MV-4-11 (cell line): ENCODE measurements around the gene KRTAP3-2.
"Not testable (repeated sequence)": the region's sequence is repeated elsewhere in the genome, so short reads cannot be mapped to it uniquely, and the experiment has no call there.

ENCODE experiments used
- DNase-seq: peaks from one replicate; lab custom pipeline; 2025; lab: John Stamatoyannopoulos, UW

KRTAP3-2 gene

DNA sequence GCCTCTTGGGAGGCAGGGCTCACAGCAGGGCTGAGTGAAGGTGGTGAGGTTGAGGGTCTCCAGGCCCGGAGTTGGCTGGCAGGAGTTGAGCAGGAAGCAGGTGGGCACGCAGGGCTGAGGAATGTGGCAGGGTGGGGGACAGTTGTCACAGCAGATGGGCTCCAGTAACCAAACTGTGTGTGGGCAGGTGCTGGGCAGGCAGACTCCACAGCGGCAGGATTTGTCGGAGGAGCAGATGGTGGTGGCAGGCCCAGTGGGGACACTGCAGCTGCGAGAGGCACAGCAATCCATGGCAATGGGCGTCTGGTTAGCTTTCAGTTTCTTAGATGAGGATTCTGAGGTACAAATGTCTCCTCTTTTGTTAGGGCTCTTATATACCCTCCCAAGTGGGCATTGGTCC, at the start of gene KRTAP3-2:
KRTAP3-2 (minus strand) TSS at position 344 of the 400 bp plus-strand sequence; CDS start at position 291, 53 bp downstream.
- not testable (repeated sequence) for DNase-seq

- peak; percentile 39 for DNase-seq
Observed at GRCh38 chr17:41049110-41049509, 49.4 kb upstream of the KRTAP3-2 start.

DNA sequence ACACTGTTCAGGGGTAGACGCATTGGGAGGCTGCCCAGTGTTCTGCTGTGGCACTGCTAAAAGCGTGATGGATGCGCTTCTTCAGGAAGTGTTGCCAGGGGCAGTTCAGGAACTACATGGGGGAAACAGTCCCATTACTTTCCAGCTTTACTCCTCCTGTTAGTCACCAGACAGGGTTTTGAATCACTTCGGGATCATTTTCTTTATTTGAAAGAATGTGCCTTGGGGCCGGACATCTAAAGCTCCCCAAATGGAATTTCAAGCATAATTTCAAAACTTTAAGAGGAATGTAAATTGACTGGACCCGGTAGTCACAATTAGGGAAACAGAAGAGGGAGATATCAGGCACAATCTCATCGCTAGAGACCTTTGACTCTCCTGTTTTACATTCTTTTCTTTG, 48.7 kb upstream of the KRTAP3-2 start:
- DNase-seq, result no peak

DNA sequence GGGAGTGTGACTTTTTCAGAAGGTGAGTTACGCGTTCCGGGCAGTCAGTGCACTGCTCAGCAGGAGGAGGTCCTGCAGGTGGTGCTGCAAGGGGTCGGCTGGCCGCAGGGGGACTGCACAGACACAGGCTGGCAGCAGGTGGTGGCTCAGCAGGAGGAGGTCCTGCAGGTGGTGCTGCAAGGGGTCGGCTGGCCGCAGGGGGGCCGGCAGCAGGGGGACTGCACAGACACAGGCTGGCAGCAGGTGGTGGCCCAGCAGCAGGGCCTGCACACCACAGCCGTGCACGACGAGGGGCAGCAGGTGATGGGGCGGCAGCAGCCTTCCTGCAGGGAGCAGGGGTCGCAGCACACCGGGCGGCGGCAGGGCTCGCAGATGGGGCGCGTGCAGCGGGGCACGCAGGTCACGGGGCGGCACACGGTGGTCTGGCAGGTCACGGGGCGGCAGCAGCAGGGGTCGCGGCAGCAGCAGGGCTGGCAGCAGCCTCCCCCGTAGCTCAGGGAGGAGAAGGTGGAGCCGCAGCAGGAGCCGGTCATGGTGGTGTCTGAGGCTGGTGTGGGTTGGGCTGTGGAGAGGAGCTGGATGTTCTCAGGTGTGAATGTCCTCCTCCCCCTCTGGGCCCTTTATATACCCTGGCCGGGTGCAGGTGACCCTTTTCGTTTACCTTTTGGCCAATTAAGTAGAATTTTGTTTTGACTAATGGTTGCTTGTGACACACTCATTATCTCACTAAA, 47.2 kb upstream of the KRTAP3-2 start, which contains the start of gene KRTAP2-1:
KRTAP2-1 (minus strand) TSS at position 582 of the 731 bp plus-strand sequence; CDS start at position 533, 49 bp downstream.
- DNase-seq, result not testable (repeated sequence)

DNA sequence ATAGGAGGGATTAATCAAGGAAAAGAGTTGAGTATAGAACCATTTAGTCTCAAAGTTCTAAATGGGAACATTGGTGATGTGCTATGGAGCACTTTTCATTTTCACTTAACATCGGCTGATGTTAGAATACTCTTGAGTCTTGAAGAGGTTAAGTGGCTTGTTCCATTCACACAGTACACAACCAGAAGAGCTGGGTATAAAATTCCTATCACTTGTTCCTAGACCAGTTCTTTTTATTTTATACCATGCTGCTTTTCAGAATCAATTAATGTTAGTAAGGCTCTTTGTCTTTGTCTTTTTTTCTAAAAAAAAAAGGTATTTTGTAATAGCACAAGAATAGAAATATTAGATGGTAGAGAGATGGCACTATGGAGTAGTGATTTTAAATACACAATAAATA, 43.2 kb upstream of the KRTAP3-2 start:
- no peak for DNase-seq

DNA sequence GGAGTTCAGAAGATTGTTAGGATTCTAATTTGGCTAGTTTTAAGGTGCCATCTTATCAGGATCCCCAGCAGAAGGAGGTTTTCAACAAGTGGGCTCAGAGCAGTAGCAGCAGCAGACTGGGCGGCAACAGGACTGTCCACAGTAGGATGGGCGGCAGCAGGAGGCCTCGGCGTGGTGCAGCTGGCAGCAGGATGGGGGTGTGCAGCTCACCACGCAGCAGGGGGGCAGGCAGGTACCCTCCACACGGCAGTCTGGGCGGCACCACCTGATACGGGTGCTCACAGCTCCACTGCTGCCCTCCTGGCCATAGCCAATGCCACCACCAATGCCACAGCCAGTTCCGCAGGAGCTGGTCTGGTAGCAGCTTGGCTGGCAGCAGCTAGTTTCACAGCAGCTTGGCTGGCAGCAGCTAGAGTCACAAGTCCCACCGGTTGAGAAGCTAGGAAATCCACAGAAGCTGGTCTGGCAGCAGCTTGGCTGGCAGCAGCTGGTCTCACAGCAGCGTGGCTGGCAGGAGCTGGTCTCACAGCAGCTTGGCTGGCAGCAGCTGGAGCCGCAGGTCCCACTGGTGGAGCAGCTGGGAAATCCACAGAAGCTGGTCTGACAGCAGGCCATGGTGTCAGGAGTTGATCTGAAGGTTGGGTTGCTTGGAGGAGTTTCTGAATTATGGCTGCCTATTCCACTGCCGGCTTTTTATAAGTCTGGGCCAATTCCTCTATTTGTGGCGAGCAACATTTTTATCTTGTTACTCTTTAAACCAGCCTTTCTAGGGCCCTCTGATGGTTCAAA, 41.3 kb upstream of the KRTAP3-2 start, which contains the start of gene KRTAP1-1:
KRTAP1-1 (minus strand) TSS at position 668 of the 789 bp plus-strand sequence; CDS start at position 615, 53 bp downstream.
- DNase-seq, result not testable (repeated sequence)

GRCh38 chr17:41037853-41038350, 38.2 kb upstream of the KRTAP3-2 start:
- DNase-seq, result no peak

GRCh38 chr17:41034346-41034935, 34.7 kb upstream of the KRTAP3-2 start, which contains the start of gene KRTAP1-3:
TSS of gene KRTAP1-3 (minus strand) at chr17:41034874. CDS start at chr17:41034821, 53 bp downstream.
- DNase-seq, result not testable (repeated sequence)

DNA sequence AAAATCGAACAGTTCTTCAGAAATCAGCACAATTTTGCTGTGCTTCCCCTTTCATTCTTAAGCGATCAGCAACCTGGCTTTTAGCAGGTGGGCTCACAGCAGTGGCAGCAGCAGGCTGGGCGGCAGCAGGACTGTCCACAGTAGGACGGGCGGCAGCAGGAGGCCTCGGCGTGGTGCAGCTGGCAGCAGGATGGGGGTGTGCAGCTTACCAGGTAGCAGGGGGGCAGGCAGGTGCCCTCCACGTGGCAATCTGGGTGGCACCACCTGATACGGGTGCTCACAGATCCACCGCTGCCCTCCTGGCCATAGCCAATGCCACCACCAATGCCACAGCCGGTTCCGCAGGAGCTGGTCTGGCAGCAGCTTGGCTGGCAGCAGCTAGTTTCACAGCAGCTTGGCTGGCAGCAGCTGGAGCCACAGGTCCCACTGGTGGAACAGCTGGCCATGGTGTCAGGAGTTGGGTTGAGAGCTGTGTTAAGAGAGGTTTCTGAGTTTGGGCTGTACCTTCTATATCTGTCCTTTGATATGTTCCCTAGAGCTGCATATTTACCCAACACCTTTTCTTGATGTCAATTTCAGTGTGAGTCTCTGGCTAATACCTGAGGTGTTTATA, 30.0 kb upstream of the KRTAP3-2 start, which contains the start of gene KRTAP1-4:
KRTAP1-4 (minus strand) TSS at position 563 of the 613 bp plus-strand sequence; CDS start at position 446, 117 bp downstream.
- DNase-seq, result no peak

DNA sequence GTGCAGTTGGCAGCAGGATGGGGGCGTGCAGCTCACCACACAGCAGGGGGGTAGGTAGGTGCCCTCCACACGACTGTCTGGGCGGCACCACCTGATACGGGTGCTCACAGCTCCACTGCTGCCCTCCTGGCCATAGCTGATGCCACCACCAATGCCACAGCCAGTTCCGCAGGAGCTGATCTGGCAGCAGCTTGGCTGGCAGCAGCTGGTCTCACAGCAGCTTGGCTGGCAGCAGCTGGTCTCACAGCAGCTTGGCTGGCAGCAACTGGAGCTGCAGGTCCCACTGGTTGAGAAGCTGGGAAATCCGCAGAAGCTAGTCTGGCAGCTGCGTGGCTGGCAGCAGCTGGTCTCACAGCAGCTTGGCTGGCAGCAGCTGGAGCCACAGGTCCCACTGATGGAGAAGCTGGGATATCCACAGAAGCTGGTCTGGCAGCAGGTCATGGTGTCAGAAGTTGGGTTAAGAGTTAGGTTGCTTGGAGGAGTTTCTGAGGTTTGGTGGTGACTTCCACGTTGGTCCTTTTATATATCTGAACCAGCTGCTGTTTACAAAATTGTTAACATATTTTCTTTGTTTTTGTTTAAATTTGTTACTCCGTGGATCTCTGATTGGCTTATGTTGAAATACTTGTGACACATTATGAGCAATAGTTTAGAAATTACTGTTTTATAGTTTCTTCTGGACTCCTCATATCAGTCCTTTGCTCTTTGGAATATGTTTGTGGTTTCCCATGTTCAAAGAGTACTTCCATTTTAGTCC, 27.2 kb upstream of the KRTAP3-2 start, which contains the start of gene KRTAP1-5:
KRTAP1-5 (minus strand) TSS at position 494 of the 757 bp plus-strand sequence; CDS start at position 441, 53 bp downstream.
- no peak for DNase-seq

DNA sequence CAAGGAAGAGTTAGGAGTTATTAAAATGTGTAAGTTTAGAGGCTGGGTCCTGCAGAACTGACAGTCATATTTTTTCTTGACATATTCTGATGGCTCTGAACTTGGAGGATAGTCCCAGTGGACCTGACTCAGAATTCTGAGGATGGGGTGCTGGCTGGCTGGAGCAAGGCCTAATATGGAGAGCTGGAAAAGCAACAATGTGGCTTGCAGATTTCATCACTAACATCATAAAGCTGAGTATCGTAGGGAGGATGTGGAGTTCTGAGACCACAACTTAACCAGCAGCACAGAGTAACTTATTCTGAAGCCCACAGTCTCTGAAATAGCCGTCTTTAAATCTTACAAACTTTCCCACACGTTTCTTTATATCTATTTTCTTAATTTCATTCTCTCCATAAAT, 25.0 kb upstream of the KRTAP3-2 start:
- DNase-seq, result peak; percentile 17

DNA sequence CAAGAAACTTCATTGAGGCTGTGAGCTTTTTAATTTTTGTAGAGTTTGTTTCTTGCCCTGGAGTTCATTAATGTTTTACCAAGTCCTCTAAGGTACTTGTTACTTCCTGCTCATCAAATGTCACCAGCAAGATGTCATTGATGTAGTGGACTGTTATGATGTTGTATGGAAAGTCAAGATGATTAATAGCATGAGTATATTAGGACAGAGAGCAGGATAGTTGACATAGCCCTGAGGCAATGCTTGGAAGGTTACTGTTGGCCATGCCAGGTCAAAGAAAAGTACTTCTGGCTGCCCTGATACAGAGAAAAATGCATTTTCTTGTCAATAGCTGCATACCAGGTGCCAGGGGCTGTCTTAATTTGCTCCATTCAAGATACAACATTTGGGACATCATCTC, 20.6 kb upstream of the KRTAP3-2 start:
- DNase-seq, result no peak

DNA sequence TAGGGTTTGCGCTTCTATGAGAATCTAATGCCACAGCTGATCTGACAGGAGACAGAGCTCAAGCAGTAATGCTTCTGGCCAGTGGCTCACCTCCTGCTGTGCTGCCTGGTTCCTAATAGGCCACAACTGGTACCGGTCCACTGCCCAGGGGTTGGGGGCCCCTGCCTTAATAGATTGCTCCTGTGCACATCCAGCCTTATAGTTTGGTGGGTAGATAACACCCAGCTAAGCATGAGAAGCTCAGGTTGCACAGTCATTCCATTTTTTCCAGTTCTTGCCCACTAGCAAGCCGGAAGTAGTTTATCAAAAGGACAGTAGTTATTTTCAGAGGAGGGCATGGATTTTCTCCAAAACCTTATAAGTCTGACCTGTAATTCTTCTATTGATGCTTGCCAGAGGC, 19.7 kb upstream of the KRTAP3-2 start:
- no peak for DNase-seq

DNA sequence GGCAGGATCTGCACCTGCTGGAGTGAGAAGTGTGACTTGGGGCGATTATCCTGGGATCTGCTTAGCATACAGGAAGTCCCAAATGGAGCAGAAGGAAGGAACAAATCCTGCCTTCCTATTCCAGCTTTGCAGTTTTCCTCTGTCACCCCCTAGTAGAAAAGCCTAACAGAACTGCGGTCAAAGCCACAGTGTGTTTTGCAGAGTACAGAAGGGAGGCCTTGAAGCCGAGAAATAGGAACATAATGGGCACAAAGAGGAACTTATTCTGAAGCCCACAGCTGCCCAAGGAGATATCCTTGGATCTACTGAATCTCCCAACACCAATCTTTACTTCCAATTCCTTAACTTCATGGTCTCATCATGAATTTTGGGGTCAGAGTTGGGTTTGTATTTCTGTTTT, 18.8 kb upstream of the KRTAP3-2 start:
- peak; percentile 10 for DNase-seq

DNA sequence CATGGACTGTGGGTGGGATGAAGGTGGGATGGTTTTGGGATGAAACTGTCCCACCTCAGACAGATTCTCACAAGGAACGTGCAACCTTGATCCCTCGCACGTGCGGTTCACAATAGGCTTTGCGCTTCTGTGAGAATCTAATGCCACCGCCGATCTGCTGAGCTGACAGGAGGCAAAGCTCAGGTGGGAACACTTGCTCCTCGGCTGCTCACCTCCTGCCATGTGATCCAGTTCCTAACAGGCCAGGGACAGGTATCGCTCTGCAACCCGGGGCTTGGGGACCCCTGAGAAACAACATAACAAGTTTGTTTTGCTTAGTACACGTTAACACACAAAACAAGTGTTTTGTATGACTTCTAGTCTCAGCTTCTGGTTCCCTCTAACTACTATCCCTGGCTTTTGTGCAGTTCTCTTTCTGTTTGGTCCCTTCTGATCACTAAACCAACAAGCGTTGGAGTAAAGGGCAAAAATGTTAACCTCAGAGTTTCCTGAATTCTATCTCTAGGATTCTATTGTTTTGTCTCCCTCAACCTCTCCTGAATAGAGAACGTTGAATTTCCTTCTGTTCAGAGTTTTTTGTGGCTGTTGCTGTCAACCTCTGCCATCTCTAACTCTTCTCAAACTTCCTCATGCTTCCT, 17.0 kb upstream of the KRTAP3-2 start:
- no peak for DNase-seq

- no peak for DNase-seq
Observed at GRCh38 chr17:41015454-41015853, 15.7 kb upstream of the KRTAP3-2 start.

DNA sequence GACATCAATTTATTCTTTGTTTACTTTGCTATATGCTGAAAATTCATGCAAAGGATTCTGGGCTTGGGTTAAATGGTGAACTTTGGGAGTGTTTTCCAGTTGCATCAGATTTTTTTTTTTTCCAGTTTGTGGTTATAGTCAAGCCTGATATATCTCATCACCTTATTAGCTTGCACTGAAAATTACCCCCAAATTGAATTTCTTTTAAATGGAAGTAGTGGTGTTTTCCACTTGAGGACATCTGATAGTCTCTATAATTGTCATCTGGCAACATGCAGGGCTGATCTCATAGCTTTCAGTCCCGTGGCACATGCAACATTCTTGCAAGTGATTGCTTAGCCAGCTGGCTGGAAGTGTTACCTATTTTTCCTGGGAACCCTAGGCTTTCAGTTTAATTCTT, 13.9 kb upstream of the KRTAP3-2 start:
- no peak for DNase-seq

DNA sequence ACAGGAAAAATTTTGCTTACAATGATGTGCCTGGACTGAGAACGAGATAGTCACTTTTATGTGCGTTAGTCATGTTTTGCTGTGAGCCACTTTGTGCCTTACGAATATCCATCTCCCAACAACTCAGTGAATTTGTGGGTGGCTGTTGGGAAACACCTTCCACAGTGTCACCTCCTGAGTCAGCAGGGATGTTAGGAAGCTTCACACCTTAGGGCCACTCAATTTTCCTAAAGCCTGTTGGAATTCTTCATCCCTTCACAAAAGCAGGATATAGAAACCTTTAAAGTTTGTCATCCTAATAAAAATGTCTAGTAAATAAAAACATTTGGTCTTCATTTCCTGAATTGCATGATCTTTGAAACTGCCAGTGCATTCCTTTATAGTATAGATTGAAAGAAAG, 13.5 kb upstream of the KRTAP3-2 start:
- no peak for DNase-seq

DNA sequence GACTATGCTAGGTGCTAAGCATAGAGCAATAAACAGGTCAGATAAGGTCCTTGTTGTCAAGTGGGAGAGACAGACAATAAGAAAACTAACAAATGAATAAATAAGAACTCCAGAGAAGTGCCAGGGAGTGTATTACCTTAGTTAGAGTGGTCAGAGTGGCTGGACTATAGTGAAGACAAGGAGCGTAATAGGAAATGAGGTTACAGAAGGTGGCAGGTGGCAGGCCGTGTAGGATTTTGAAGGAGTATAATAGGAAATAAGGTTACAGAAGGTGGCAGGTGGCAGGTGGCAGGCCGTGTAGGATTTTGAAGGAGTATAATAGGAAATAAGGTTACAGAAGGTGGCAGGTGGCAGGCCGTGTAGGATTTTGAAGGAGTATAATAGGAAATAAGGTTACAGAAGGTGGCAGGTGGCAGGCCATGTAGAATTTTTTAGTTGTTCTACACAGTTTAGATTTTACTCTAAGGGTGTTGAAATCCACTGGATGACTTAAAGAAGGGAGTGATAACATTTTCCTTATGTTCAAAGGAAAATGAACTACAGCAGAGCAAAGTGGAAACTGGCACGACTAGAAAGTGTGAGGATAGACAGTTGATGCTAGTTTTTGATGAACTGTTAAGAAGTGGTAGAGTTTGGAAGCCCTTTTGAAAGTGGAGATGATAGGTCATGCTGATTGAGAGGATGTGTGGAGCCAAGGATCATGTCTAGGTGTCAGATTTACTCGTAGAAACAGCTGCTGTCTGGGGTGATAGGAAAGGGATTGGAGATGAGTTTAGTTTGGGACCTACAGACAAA, 12.8 kb upstream of the KRTAP3-2 start:
- DNase-seq, result no peak
